Astrocyte (in vitro differentiated cells and primary cell): ENCODE measurements around the gene TOR1AIP1.
"Not testable (repeated sequence)": the region's sequence is repeated elsewhere in the genome, so short reads cannot be mapped to it uniquely, and the experiment has no call there.

Experiments
- CTCF ChIP-seq: IDR thresholded peaks from 2 replicates; pipeline ENCODE4 v1.5.1; 2011; ENCODE audit warnings: low read depth, mild to moderate bottlenecking, inconsistent platforms, low read length, moderate library complexity; ENCODE audit not compliant: insufficient read depth
- EZH2 ChIP-seq: IDR thresholded peaks from 2 replicates; pipeline ENCODE4 v1.6.1; 2012; ENCODE audit warnings: mild to moderate bottlenecking, low read length, inconsistent platforms; ENCODE audit not compliant: insufficient read depth

GRCh38 chr1:179855831-179856230 is 26.3 kb upstream of the TOR1AIP1 start:
- TF ChIP-seq CTCF, EZH2: not testable (repeated sequence)
